ENCODE data around the gene SOX5. TPM values are rescaled to one million over a fixed set of nuclear protein-coding genes. Genes with fewer than 3 reads are reported as not detected.

Gene SOX5
- polyA plus RNA-seq, 2 donors: 0.24 to 0.33 TPM

DNA sequence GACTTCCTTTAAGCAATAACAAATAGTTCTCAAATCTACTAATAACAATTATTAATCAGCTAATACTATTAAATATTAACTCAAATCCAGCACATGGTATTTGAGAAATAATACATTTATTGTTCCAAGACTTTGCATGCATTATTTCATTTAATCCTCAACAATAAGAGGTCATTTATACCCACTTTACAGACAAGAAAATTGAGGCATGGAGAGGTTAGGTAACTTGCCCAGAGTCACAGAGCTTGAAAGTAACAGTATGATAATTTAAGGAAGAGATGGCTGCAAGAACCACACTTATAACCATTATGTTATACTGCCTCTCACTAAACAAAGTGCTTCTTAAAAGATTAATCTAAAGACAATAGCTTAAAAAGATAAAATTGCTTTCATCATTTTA is 318.9 kb downstream of the SOX5 start:
- H3K27me3 ChIP-seq (ENCODE audit: control insufficient read depth in 1 of 2, insufficient read depth in 2 of 2, low read length in 2 of 2): no peaks in the 10 kb centered on the region
- H3K9me3 ChIP-seq (ENCODE audit: control insufficient read depth in 2 of 2, insufficient read depth in 1 of 2, low read depth in 1 of 2, low read length in 1 of 2): no peaks in the 10 kb centered on the region
- no peak overlapping the region for H3K27ac ChIP-seq (ENCODE audit: low read depth in 2 of 2, low read length in 1 of 2)
- no peaks in the 10 kb centered on the region for H3K36me3 ChIP-seq (ENCODE audit: control insufficient read depth in 2 of 2, insufficient read depth in 2 of 2, low read length in 1 of 2)
- no peak overlapping the region for H3K4me3 ChIP-seq (ENCODE audit: low read depth in 1 of 2, low read length in 2 of 2)
- no peaks in the 10 kb centered on the region for H3K4me1 ChIP-seq (ENCODE audit: control insufficient read depth in 2 of 2, insufficient read depth in 2 of 2, low read length in 1 of 2)

DNA sequence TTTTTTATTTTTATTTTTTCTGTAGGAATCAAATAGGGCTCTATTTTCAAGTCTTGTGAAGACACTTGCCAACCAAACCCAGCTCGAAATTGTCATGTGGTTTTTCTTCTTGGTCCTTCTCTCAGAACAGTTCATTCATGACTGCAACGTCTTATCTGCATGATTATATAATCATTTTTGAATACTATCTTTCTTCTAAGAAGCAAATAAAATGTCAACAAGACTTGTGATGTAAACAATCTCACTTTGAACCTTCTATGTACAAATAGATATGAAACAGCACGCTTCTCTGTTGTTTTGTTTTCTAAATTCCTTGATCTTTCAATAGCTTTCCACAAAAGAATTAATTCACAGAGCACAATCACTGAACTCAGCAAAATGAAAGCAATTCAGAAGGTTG is 320.7 kb downstream of the SOX5 start:
- Histone ChIP-seq H3K4me3 (ENCODE audit: low read depth in 1 of 2, low read length in 2 of 2) (no peak overlapping the region), H3K27me3 (ENCODE audit: control insufficient read depth in 1 of 2, insufficient read depth in 2 of 2, low read length in 2 of 2) (no peaks in the 10 kb centered on the region), H3K9me3 (ENCODE audit: control insufficient read depth in 2 of 2, insufficient read depth in 1 of 2, low read depth in 1 of 2, low read length in 1 of 2) (no peaks in the 10 kb centered on the region), H3K4me1 (ENCODE audit: control insufficient read depth in 2 of 2, insufficient read depth in 2 of 2, low read length in 1 of 2) (no peaks in the 10 kb centered on the region), H3K36me3 (ENCODE audit: control insufficient read depth in 2 of 2, insufficient read depth in 2 of 2, low read length in 1 of 2) (no peaks in the 10 kb centered on the region), H3K27ac (ENCODE audit: low read depth in 2 of 2, low read length in 1 of 2) (no peak overlapping the region)
- 46 to 61% methylated on average over 3 of the region's 3 CpGs for WGBS, 2 donors

DNA sequence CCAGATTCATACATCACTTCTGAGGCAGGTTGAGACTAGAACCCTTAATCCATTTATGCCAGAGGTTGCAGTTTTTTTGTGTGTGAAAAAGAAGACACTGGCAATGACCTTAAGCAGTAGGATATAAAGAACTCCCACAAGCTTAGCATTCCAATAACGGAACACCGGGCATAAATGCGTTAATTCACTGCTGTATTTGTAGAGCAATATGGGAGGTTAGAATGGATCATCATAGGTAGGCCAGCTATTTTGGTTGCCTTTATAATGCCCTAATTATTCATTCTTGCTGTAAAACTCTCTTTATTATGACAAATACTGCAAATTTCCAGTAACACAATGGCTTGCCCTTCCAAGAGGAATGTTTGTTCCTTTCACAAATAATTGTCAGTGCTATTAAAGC is 322.7 kb downstream of the SOX5 start:
- 65 to 91% methylated on average over 3 of the region's 3 CpGs for WGBS, 2 donors
- H3K4me3 ChIP-seq (ENCODE audit: low read depth in 1 of 2, low read length in 2 of 2): no peak overlapping the region

DNA sequence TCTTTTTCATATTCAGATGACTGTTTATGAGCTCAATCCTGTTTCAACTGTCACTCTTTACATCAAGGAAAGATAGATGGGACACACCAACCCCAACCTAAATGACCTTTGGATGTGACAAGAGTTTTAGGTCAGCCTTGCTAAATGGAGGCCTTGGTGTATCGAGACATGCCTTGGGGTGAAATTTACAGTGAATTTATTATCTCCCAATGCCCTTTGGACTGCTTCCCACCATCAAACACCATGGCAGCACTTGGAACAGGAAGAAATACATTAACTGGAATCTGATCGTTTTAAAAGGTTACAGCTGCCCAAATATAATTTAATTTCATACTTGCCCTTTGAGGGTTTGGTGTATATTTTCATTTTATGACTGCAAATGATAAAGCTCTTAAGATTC is 327.6 kb downstream of the SOX5 start:
- Histone ChIP-seq H3K4me3 (ENCODE audit: low read depth in 1 of 2, low read length in 2 of 2) (no peak overlapping the region), H3K4me1 (ENCODE audit: control insufficient read depth in 2 of 2, insufficient read depth in 2 of 2, low read length in 1 of 2) (no peaks in the 10 kb centered on the region), H3K36me3 (ENCODE audit: control insufficient read depth in 2 of 2, insufficient read depth in 2 of 2, low read length in 1 of 2) (no peaks in the 10 kb centered on the region), H3K27me3 (ENCODE audit: control insufficient read depth in 1 of 2, insufficient read depth in 2 of 2, low read length in 2 of 2) (no peaks in the 10 kb centered on the region), H3K27ac (ENCODE audit: low read depth in 2 of 2, low read length in 1 of 2) (no peak overlapping the region), H3K9me3 (ENCODE audit: control insufficient read depth in 2 of 2, insufficient read depth in 1 of 2, low read depth in 1 of 2, low read length in 1 of 2) (no peaks in the 10 kb centered on the region)
- 54 to 57% methylated on average over 2 of the region's 2 CpGs for WGBS, 2 donors

More for the DNA sequence above, 322.7 kb downstream of the SOX5 start:
- H3K36me3 ChIP-seq (ENCODE audit: control insufficient read depth in 2 of 2, insufficient read depth in 2 of 2, low read length in 1 of 2): no peaks in the 10 kb centered on the region
- no peaks in the 10 kb centered on the region for H3K27me3 ChIP-seq (ENCODE audit: control insufficient read depth in 1 of 2, insufficient read depth in 2 of 2, low read length in 2 of 2)
- no peaks in the 10 kb centered on the region for H3K9me3 ChIP-seq (ENCODE audit: control insufficient read depth in 2 of 2, insufficient read depth in 1 of 2, low read depth in 1 of 2, low read length in 1 of 2)
- no peak overlapping the region for H3K27ac ChIP-seq (ENCODE audit: low read depth in 2 of 2, low read length in 1 of 2)
- H3K4me1 ChIP-seq (ENCODE audit: control insufficient read depth in 2 of 2, insufficient read depth in 2 of 2, low read length in 1 of 2): no peaks in the 10 kb centered on the region

DNA sequence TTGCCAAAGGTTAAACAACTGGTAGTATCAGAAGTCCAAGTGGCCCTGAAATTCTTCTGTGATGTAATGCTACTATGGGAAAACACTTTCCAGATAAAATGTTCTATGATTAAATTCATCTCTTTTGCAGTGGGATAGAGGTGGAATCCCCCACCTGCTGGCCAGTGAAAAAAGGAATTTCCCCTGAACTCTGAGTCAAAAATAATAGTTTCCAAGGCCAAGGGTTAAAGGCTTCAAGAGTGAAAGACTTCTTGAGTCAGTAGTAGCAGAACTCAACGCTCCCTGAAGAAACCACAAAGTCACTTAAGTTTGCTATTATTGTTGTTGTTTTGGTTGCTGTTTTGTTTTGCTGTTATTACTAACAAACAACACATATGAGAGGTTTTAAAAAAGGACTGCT is 330.8 kb downstream of the SOX5 start:
- Histone ChIP-seq H3K27ac (ENCODE audit: low read depth in 2 of 2, low read length in 1 of 2) (no peak overlapping the region), H3K4me1 (ENCODE audit: control insufficient read depth in 2 of 2, insufficient read depth in 2 of 2, low read length in 1 of 2) (no peaks in the 10 kb centered on the region), H3K27me3 (ENCODE audit: control insufficient read depth in 1 of 2, insufficient read depth in 2 of 2, low read length in 2 of 2) (no peaks in the 10 kb centered on the region), H3K4me3 (ENCODE audit: low read depth in 1 of 2, low read length in 2 of 2) (no peak overlapping the region), H3K36me3 (ENCODE audit: control insufficient read depth in 2 of 2, insufficient read depth in 2 of 2, low read length in 1 of 2) (no peaks in the 10 kb centered on the region), H3K9me3 (ENCODE audit: control insufficient read depth in 2 of 2, insufficient read depth in 1 of 2, low read depth in 1 of 2, low read length in 1 of 2) (no peaks in the 10 kb centered on the region)
- WGBS, 2 donors: 82 to 84% methylated on average over 1 of the region's 1 CpG

DNA sequence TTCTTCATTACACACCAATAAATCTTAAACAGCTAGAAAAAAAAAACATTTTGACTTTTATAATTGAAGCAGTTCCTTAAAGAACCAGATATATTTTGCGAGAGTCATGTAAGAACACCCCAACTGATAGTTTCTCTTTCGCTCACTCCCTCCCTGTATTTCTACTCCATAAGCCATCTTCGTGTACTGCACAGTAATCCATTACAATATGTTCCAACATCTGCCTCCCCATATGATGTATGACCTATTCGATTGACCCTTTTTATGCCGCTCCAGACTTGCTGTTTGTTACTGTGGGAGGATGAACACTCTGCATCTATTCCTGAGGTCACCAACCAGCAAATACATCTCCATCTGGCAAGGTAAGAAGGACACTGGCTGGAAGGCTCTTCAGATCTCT is 331.7 kb downstream of the SOX5 start:
- Histone ChIP-seq H3K4me3 (ENCODE audit: low read depth in 1 of 2, low read length in 2 of 2) (no peak overlapping the region), H3K27ac (ENCODE audit: low read depth in 2 of 2, low read length in 1 of 2) (no peak overlapping the region), H3K9me3 (ENCODE audit: control insufficient read depth in 2 of 2, insufficient read depth in 1 of 2, low read depth in 1 of 2, low read length in 1 of 2) (no peaks in the 10 kb centered on the region), H3K27me3 (ENCODE audit: control insufficient read depth in 1 of 2, insufficient read depth in 2 of 2, low read length in 2 of 2) (no peaks in the 10 kb centered on the region), H3K4me1 (ENCODE audit: control insufficient read depth in 2 of 2, insufficient read depth in 2 of 2, low read length in 1 of 2) (no peaks in the 10 kb centered on the region), H3K36me3 (ENCODE audit: control insufficient read depth in 2 of 2, insufficient read depth in 2 of 2, low read length in 1 of 2) (no peaks in the 10 kb centered on the region)
- WGBS, 2 donors: 80 to 85% methylated on average over 5 of the region's 5 CpGs

DNA sequence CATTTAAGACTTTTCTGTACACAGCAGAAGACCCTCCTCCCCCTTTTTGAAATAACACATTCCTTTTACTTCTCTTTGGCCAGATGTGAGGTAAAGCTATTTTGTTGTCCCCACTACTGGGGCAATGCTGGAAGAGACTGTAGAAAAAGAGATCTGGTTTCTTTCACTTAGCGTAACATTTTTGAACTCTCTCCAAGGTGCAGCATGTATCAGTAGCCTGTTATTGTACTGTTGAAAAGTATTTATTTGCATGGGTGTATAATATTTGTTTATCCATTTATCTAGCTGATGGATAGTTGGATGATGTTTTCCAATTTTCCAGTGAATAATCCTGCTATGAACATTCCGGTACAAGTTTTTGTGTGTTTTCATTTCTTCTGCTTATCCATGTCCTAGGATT is 335.2 kb downstream of the SOX5 start:
- Histone ChIP-seq H3K27me3 (ENCODE audit: control insufficient read depth in 1 of 2, insufficient read depth in 2 of 2, low read length in 2 of 2) (no peaks in the 10 kb centered on the region), H3K27ac (ENCODE audit: low read depth in 2 of 2, low read length in 1 of 2) (no peak overlapping the region), H3K4me3 (ENCODE audit: low read depth in 1 of 2, low read length in 2 of 2) (no peak overlapping the region), H3K9me3 (ENCODE audit: control insufficient read depth in 2 of 2, insufficient read depth in 1 of 2, low read depth in 1 of 2, low read length in 1 of 2) (no peaks in the 10 kb centered on the region), H3K36me3 (ENCODE audit: control insufficient read depth in 2 of 2, insufficient read depth in 2 of 2, low read length in 1 of 2) (no peaks in the 10 kb centered on the region), H3K4me1 (ENCODE audit: control insufficient read depth in 2 of 2, insufficient read depth in 2 of 2, low read length in 1 of 2) (no peaks in the 10 kb centered on the region)
- WGBS, 2 donors: 78 to 81% methylated on average over 2 of the region's 2 CpGs

DNA sequence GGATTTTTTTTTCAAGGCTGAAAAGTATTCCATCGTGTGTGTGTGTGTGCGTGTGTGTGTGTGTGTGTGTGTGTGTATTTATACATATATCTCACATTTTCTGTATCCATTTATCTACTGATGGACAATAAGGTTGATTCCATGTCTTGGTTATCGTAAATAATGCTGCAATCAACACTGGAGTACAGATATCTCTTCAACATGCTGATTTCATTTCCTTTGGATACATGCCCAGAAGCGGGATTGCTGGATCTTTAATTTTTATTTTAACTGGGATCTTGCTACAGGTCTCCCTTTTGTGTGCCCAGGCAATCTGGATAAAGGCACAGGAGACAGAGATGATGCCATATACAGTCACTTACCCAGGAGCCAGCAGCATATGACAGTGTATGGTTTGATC is 338.1 kb downstream of the SOX5 start:
- Histone ChIP-seq H3K9me3 (ENCODE audit: control insufficient read depth in 2 of 2, insufficient read depth in 1 of 2, low read depth in 1 of 2, low read length in 1 of 2) (no peaks in the 10 kb centered on the region), H3K4me3 (ENCODE audit: low read depth in 1 of 2, low read length in 2 of 2) (no peak overlapping the region), H3K27me3 (ENCODE audit: control insufficient read depth in 1 of 2, insufficient read depth in 2 of 2, low read length in 2 of 2) (no peaks in the 10 kb centered on the region), H3K27ac (ENCODE audit: low read depth in 2 of 2, low read length in 1 of 2) (no peak overlapping the region), H3K4me1 (ENCODE audit: control insufficient read depth in 2 of 2, insufficient read depth in 2 of 2, low read length in 1 of 2) (no peaks in the 10 kb centered on the region), H3K36me3 (ENCODE audit: control insufficient read depth in 2 of 2, insufficient read depth in 2 of 2, low read length in 1 of 2) (no peaks in the 10 kb centered on the region)
- WGBS, 2 donors: 58 to 66% methylated on average over 4 of the region's 4 CpGs

DNA sequence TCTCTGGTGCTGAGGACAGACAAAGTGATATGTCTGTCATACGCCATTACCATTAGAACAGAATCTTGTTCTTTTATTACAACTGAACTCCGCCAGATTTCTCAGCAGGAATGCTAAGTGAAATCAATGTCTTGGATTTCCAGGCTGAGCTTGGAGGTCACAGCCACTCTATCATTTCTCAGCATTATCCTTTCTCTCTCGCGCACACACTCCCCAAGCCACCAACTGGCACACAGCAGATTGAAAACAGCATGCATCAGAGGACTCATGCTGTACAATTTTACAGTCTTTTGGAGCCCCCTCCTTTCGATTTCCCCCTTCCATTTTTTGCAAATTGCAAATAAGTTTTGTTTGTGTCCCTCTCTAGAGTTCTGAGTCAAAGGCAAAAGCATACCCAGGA is 348.6 kb downstream of the SOX5 start:
- Histone ChIP-seq H3K36me3 (ENCODE audit: control insufficient read depth in 2 of 2, insufficient read depth in 2 of 2, low read length in 1 of 2) (no peaks in the 10 kb centered on the region), H3K4me3 (ENCODE audit: low read depth in 1 of 2, low read length in 2 of 2) (no peak overlapping the region), H3K27me3 (ENCODE audit: control insufficient read depth in 1 of 2, insufficient read depth in 2 of 2, low read length in 2 of 2) (no peaks in the 10 kb centered on the region), H3K9me3 (ENCODE audit: control insufficient read depth in 2 of 2, insufficient read depth in 1 of 2, low read depth in 1 of 2, low read length in 1 of 2) (peaks cover 0 to 2% of the 10 kb centered on the region in 2 donors), H3K27ac (ENCODE audit: low read depth in 2 of 2, low read length in 1 of 2) (no peak overlapping the region), H3K4me1 (ENCODE audit: control insufficient read depth in 2 of 2, insufficient read depth in 2 of 2, low read length in 1 of 2) (no peaks in the 10 kb centered on the region)
- WGBS, 2 donors: 89 to 91% methylated on average over 5 of the region's 5 CpGs

DNA sequence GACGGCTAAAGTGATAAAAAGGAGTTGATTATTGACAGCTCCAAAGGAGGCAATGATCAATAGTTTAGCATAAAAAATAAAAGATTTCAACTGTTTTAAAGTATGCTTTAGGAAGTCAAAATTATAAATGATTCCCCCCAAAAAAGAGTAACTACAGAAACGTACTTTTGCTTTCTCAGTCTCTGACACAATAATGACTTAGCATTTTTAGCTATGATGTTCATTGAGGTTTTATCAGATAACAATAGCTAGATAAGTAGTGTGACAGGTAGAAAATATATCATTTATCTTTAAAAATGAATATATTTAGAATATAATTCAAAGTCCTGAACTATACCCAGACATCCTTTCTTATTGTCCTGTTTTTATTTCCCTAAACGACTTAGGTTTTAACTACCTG is 352.9 kb downstream of the SOX5 start:
- Histone ChIP-seq H3K36me3 (ENCODE audit: control insufficient read depth in 2 of 2, insufficient read depth in 2 of 2, low read length in 1 of 2) (no peaks in the 10 kb centered on the region), H3K27ac (ENCODE audit: low read depth in 2 of 2, low read length in 1 of 2) (no peak overlapping the region), H3K4me1 (ENCODE audit: control insufficient read depth in 2 of 2, insufficient read depth in 2 of 2, low read length in 1 of 2) (no peaks in the 10 kb centered on the region), H3K4me3 (ENCODE audit: low read depth in 1 of 2, low read length in 2 of 2) (no peak overlapping the region), H3K27me3 (ENCODE audit: control insufficient read depth in 1 of 2, insufficient read depth in 2 of 2, low read length in 2 of 2) (no peaks in the 10 kb centered on the region), H3K9me3 (ENCODE audit: control insufficient read depth in 2 of 2, insufficient read depth in 1 of 2, low read depth in 1 of 2, low read length in 1 of 2) (peaks cover 0 to 2% of the 10 kb centered on the region in 2 donors)
- WGBS, 2 donors: 70 to 76% methylated on average over 3 of the region's 3 CpGs

Measured in esophagus (tissue), 2 donors.